ENCODE data around the gene L3MBTL4. TPM values are rescaled to one million over a fixed set of nuclear protein-coding genes. Genes with fewer than 3 reads are reported as not detected.
"Not testable (repeated sequence)": the region's sequence is repeated elsewhere in the genome, so short reads cannot be mapped to it uniquely, and the experiment has no call there.

Gene L3MBTL4
- total and polyA plus RNA-seq, 5 donors = 4.9 to 36.9 (median 31.4) TPM

- H3K27me3 ChIP-seq (ENCODE audit: control insufficient read depth, insufficient read depth) = no peaks in the 10 kb centered on the region
- no peaks in the 10 kb centered on the region for H3K9me3 ChIP-seq (ENCODE audit: control insufficient read depth, low read length)
- 42% methylated on average over 10 of the region's 10 CpGs for WGBS
- H3K27ac ChIP-seq (ENCODE audit: low read length) = no peak overlapping the region
- DNase-seq (no peak), ATAC-seq (peak in 1 of 2 donors; percentile 75)
- H3K4me1 ChIP-seq (ENCODE audit: control insufficient read depth, insufficient read depth, low read length) = no peaks in the 10 kb centered on the region
- intact Hi-C loops (cut with DNase I) = no loop called here
- H3K4me3 ChIP-seq (ENCODE audit: low read length) = no peak overlapping the region
Measured at GRCh38 chr18:6406075-6406909, 8.4 kb downstream of the L3MBTL4 start.

GRCh38 chr18:6405237-6406074 is 9.3 kb downstream of the L3MBTL4 start:
- intact Hi-C loops (cut with DNase I) = no loop called here

GRCh38 chr18:6404834-6405233 is 9.9 kb downstream of the L3MBTL4 start:
- intact Hi-C loops (cut with DNase I) = no loop called here
- Histone ChIP-seq H3K4me3 (ENCODE audit: low read length) (no peak overlapping the region), H3K4me1 (ENCODE audit: control insufficient read depth, insufficient read depth, low read length) (no peaks in the 10 kb centered on the region), H3K9me3 (ENCODE audit: control insufficient read depth, low read length) (no peaks in the 10 kb centered on the region), H3K27ac (ENCODE audit: low read length) (no peak overlapping the region), H3K27me3 (ENCODE audit: control insufficient read depth, insufficient read depth) (no peaks in the 10 kb centered on the region)
- ATAC-seq (no peak), DNase-seq (no peak)
- WGBS = 85% methylated on average over 5 of the region's 5 CpGs

More at GRCh38 chr18:6405237-6406074, 9.3 kb downstream of the L3MBTL4 start:
- ATAC-seq (no peak), DNase-seq (no peak)
- no peaks in the 10 kb centered on the region for H3K4me1 ChIP-seq (ENCODE audit: control insufficient read depth, insufficient read depth, low read length)
- no peaks in the 10 kb centered on the region for H3K9me3 ChIP-seq (ENCODE audit: control insufficient read depth, low read length)
- no peaks in the 10 kb centered on the region for H3K27me3 ChIP-seq (ENCODE audit: control insufficient read depth, insufficient read depth)
- H3K27ac ChIP-seq (ENCODE audit: low read length) = no peak overlapping the region
- 74% methylated on average over 11 of the region's 11 CpGs for WGBS
- H3K4me3 ChIP-seq (ENCODE audit: low read length) = no peak overlapping the region

- Histone ChIP-seq H3K27me3 (ENCODE audit: control insufficient read depth, insufficient read depth) (no peaks in the 10 kb centered on the region), H3K4me3 (ENCODE audit: low read length) (no peak overlapping the region), H3K27ac (ENCODE audit: low read length) (no peak overlapping the region), H3K9me3 (ENCODE audit: control insufficient read depth, low read length) (no peaks in the 10 kb centered on the region), H3K4me1 (ENCODE audit: control insufficient read depth, insufficient read depth, low read length) (no peaks in the 10 kb centered on the region)
- intact Hi-C loops (cut with DNase I) = no loop called here
- peak in 2 of 3 donors; percentile 16 to 54 for DNase-seq
- WGBS = 63% methylated on average over 8 of the region's 8 CpGs
- ATAC-seq = peak in 1 of 2 donors; percentile 51
Measured at GRCh38 chr18:6401687-6402086, 13.0 kb downstream of the L3MBTL4 start.

- no peak overlapping the region for H3K4me3 ChIP-seq (ENCODE audit: low read length)
- peaks cover 3% of the 10 kb centered on the region for H3K4me1 ChIP-seq (ENCODE audit: control insufficient read depth, insufficient read depth, low read length)
- no peaks in the 10 kb centered on the region for H3K9me3 ChIP-seq (ENCODE audit: control insufficient read depth, low read length)
- DNase-seq (no peak), ATAC-seq (no peak)
- no peaks in the 10 kb centered on the region for H3K27me3 ChIP-seq (ENCODE audit: control insufficient read depth, insufficient read depth)
- no peak overlapping the region for H3K27ac ChIP-seq (ENCODE audit: low read length)
- intact Hi-C loops (cut with DNase I) = no loop called here
- 84% methylated on average over 1 of the region's 1 CpG for WGBS
Measured at GRCh38 chr18:6399776-6400175, 14.9 kb downstream of the L3MBTL4 start.

- 74% methylated on average over 6 of the region's 6 CpGs for WGBS
- no peaks in the 10 kb centered on the region for H3K27me3 ChIP-seq (ENCODE audit: control insufficient read depth, insufficient read depth)
- H3K4me3 ChIP-seq (ENCODE audit: low read length) = no peak overlapping the region
- H3K27ac ChIP-seq (ENCODE audit: low read length) = no peak overlapping the region
- intact Hi-C loops (cut with DNase I) = no loop called here
- ATAC-seq (no peak), DNase-seq (no peak)
- H3K9me3 ChIP-seq (ENCODE audit: control insufficient read depth, low read length) = no peaks in the 10 kb centered on the region
- peaks cover 3% of the 10 kb centered on the region for H3K4me1 ChIP-seq (ENCODE audit: control insufficient read depth, insufficient read depth, low read length)
Measured at GRCh38 chr18:6397931-6398566, 16.7 kb downstream of the L3MBTL4 start.

- 65% methylated on average over 5 of the region's 5 CpGs for WGBS
- peaks cover 3% of the 10 kb centered on the region for H3K4me1 ChIP-seq (ENCODE audit: control insufficient read depth, insufficient read depth, low read length)
- no peak overlapping the region for H3K27ac ChIP-seq (ENCODE audit: low read length)
- H3K4me3 ChIP-seq (ENCODE audit: low read length) = no peak overlapping the region
- ATAC-seq (no peak), DNase-seq (no peak)
- H3K27me3 ChIP-seq (ENCODE audit: control insufficient read depth, insufficient read depth) = no peaks in the 10 kb centered on the region
- H3K9me3 ChIP-seq (ENCODE audit: control insufficient read depth, low read length) = no peaks in the 10 kb centered on the region
- intact Hi-C loops (cut with DNase I) = no loop called here
Measured at GRCh38 chr18:6396847-6397246, 17.9 kb downstream of the L3MBTL4 start.

GRCh38 chr18:6396276-6396675 is 18.4 kb downstream of the L3MBTL4 start:
- DNase-seq (no peak), ATAC-seq (no peak)
- H3K27me3 ChIP-seq (ENCODE audit: control insufficient read depth, insufficient read depth) = no peaks in the 10 kb centered on the region
- H3K4me3 ChIP-seq (ENCODE audit: low read length) = no peak overlapping the region
- H3K9me3 ChIP-seq (ENCODE audit: control insufficient read depth, low read length) = no peaks in the 10 kb centered on the region
- peaks cover 3% of the 10 kb centered on the region for H3K4me1 ChIP-seq (ENCODE audit: control insufficient read depth, insufficient read depth, low read length)
- 79% methylated on average over 2 of the region's 2 CpGs for WGBS
- H3K27ac ChIP-seq (ENCODE audit: low read length) = no peak overlapping the region
- intact Hi-C loops (cut with DNase I) = no loop called here

- Histone ChIP-seq H3K9me3 (ENCODE audit: control insufficient read depth, low read length) (no peaks in the 10 kb centered on the region), H3K27ac (ENCODE audit: low read length) (no peak overlapping the region), H3K4me3 (ENCODE audit: low read length) (no peak overlapping the region), H3K27me3 (ENCODE audit: control insufficient read depth, insufficient read depth) (no peaks in the 10 kb centered on the region), H3K4me1 (ENCODE audit: control insufficient read depth, insufficient read depth, low read length) (no peaks in the 10 kb centered on the region)
- intact Hi-C loops (cut with DNase I) = no loop called here
- no peak for ATAC-seq
- WGBS = 72% methylated on average over 2 of the region's 2 CpGs
- DNase-seq = no peak
Measured at GRCh38 chr18:6389005-6389404, 25.7 kb downstream of the L3MBTL4 start.

GRCh38 chr18:6382963-6383362 is 31.7 kb downstream of the L3MBTL4 start:
- WGBS = 30% methylated on average over 7 of the region's 7 CpGs
- no peak for ATAC-seq
- intact Hi-C loops (cut with DNase I) = no loop called here

GRCh38 chr18:6377473-6377872 is 37.2 kb downstream of the L3MBTL4 start:
- H3K27me3 ChIP-seq (ENCODE audit: control insufficient read depth, insufficient read depth); H3K27ac ChIP-seq (ENCODE audit: low read length); DNase-seq; H3K4me3 ChIP-seq (ENCODE audit: low read length); H3K9me3 ChIP-seq (ENCODE audit: control insufficient read depth, low read length); ATAC-seq; H3K4me1 ChIP-seq (ENCODE audit: control insufficient read depth, insufficient read depth, low read length); intact Hi-C loops (cut with DNase I): not testable (repeated sequence)
- 90% methylated on average over 2 of the region's 2 CpGs for WGBS

More at GRCh38 chr18:6382963-6383362, 31.7 kb downstream of the L3MBTL4 start:
- no peak overlapping the region for H3K27ac ChIP-seq (ENCODE audit: low read length)
- no peaks in the 10 kb centered on the region for H3K9me3 ChIP-seq (ENCODE audit: control insufficient read depth, low read length)
- H3K4me3 ChIP-seq (ENCODE audit: low read length) = no peak overlapping the region
- no peaks in the 10 kb centered on the region for H3K27me3 ChIP-seq (ENCODE audit: control insufficient read depth, insufficient read depth)
- H3K4me1 ChIP-seq (ENCODE audit: control insufficient read depth, insufficient read depth, low read length) = no peaks in the 10 kb centered on the region
- DNase-seq = no peak
